SK-N-SH treated with all-trans-retinoic acid at 6 μM for 48 hours (cell line): ENCODE measurements around the gene TXNDC11.

Experiments
- BACH2 ChIP-seq: fragments of 250-450 bp; sonication (Bioruptor Pico); IDR thresholded peaks from 2 replicates; pipeline ENCODE4 v1.9.0; 2021; ENCODE audit warnings: mild to moderate bottlenecking, borderline replicate concordance
- ISL1 ChIP-seq: fragments of 250-450 bp; sonication (Bioruptor Pico); IDR thresholded peaks from 2 replicates; pipeline ENCODE4 v2.1.2; 2022; ENCODE audit warnings: mild to moderate bottlenecking, moderate library complexity
- OSR1 ChIP-seq: fragments of 250-450 bp; sonication (Bioruptor Pico); IDR thresholded peaks from 2 replicates; pipeline ENCODE4 v1.8.0; 2022; ENCODE audit warnings: moderate library complexity, mild to moderate bottlenecking, inconsistent platforms
- PPARA ChIP-seq: fragments of 250-450 bp; sonication (Bioruptor Pico); IDR thresholded peaks from 2 replicates; pipeline ENCODE4 v1.5.0; 2020; ENCODE audit warnings: mild to moderate bottlenecking, borderline replicate concordance
- RARB ChIP-seq: fragments of 250-450 bp; sonication (Bioruptor Pico); IDR thresholded peaks from 2 replicates; pipeline ENCODE4 v1.8.0; 2021; ENCODE audit warnings: mild to moderate bottlenecking, moderate library complexity
- SNAI2 ChIP-seq: fragments of 250-450 bp; sonication (Bioruptor Pico); IDR thresholded peaks from 2 replicates; pipeline ENCODE4 v1.5.0; 2020; ENCODE audit warnings: mild to moderate bottlenecking, moderate library complexity
- TOX ChIP-seq: fragments of 250-450 bp; sonication (Bioruptor Pico); IDR thresholded peaks from 2 replicates; pipeline ENCODE4 v1.8.0; 2021; ENCODE audit warnings: mild to moderate bottlenecking, moderate library complexity, borderline replicate concordance
- ZNF70 ChIP-seq: fragments of 450-650 bp; formaldehyde crosslinking; IDR thresholded peaks from 2 replicates; pipeline ENCODE4 v1.5.0; 2020; ENCODE audit warnings: mild to moderate bottlenecking, moderate library complexity
- TF ChIP-seq, protein P1 (sequence below): fragments of 250-450 bp; sonication (Bioruptor Pico); IDR thresholded peaks from 2 replicates; pipeline ENCODE4 v1.5.1; 2020; ENCODE audit warnings: low read depth, mild to moderate bottlenecking, moderate library complexity
- TF ChIP-seq, protein P2 (sequence below): fragments of 250-450 bp; sonication (Bioruptor Pico); IDR thresholded peaks from 2 replicates; pipeline ENCODE4 v1.8.0; 2020; ENCODE audit warnings: mild to moderate bottlenecking, moderate library complexity, borderline replicate concordance
- TF ChIP-seq, protein P3 (sequence below): fragments of 250-450 bp; sonication (Bioruptor Pico); IDR thresholded peaks from 2 replicates; pipeline ENCODE4 v1.8.0; 2021; ENCODE audit warnings: low read depth, mild to moderate bottlenecking, moderate library complexity, borderline replicate concordance

DNA sequence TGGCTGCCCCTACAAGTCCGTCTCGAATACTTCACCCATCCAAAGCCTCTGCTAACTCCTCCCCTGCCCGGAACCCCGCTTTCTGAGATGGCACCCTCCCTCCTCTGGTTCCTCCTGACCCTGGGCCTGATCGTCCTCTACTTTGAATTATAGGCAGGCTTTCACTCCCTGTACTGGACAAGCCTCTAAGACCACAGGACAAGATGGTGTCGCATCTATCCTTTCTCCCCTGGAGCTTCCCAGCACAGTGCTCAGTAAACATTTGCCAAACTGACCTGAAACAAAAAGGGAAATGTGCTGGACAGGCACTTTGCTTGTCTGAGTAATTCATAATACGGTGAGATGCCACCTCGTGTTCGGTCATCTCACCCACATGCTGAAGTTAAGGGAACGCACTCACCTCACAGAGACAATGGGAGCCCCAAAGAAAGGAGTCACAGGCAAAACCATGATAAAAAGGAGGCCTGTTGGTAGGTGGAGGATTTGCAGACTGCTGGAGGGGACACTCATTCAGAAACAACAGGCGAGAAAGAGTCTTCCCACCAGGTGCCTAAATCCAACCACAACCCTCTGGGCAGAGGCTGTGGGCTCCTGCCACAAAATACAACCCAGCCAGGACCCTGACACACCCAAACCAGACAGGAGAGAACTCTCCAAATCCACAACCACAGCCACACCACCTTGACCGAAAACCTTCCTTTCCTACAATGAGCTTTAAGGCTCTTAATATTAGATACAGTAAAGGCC, 46.2 kb downstream of the TXNDC11 start:
- TF ChIP-seq, protein P1, sequence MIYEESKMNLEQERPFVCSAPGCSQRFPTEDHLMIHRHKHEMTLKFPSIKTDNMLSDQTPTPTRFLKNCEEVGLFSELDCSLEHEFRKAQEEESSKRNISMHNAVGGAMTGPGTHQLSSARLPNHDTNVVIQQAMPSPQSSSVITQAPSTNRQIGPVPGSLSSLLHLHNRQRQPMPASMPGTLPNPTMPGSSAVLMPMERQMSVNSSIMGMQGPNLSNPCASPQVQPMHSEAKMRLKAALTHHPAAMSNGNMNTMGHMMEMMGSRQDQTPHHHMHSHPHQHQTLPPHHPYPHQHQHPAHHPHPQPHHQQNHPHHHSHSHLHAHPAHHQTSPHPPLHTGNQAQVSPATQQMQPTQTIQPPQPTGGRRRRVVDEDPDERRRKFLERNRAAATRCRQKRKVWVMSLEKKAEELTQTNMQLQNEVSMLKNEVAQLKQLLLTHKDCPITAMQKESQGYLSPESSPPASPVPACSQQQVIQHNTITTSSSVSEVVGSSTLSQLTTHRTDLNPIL (CRISPR knock-in tag) = no peak
- TF ChIP-seq OSR1 (CRISPR knock-in tag) (no peak), ZNF70 (no peak), RARB (CRISPR knock-in tag) (no peak), ISL1 (CRISPR knock-in tag) (no peak), PPARA (CRISPR knock-in tag) (no peak), SNAI2 (CRISPR knock-in tag) (no peak), TOX (no peak), BACH2 (CRISPR knock-in tag) (no peak)
- TF ChIP-seq, protein P2, sequence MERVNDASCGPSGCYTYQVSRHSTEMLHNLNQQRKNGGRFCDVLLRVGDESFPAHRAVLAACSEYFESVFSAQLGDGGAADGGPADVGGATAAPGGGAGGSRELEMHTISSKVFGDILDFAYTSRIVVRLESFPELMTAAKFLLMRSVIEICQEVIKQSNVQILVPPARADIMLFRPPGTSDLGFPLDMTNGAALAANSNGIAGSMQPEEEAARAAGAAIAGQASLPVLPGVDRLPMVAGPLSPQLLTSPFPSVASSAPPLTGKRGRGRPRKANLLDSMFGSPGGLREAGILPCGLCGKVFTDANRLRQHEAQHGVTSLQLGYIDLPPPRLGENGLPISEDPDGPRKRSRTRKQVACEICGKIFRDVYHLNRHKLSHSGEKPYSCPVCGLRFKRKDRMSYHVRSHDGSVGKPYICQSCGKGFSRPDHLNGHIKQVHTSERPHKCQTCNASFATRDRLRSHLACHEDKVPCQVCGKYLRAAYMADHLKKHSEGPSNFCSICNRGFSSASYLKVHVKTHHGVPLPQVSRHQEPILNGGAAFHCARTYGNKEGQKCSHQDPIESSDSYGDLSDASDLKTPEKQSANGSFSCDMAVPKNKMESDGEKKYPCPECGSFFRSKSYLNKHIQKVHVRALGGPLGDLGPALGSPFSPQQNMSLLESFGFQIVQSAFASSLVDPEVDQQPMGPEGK (CRISPR knock-in tag) = no peak
- TF ChIP-seq, protein P3, sequence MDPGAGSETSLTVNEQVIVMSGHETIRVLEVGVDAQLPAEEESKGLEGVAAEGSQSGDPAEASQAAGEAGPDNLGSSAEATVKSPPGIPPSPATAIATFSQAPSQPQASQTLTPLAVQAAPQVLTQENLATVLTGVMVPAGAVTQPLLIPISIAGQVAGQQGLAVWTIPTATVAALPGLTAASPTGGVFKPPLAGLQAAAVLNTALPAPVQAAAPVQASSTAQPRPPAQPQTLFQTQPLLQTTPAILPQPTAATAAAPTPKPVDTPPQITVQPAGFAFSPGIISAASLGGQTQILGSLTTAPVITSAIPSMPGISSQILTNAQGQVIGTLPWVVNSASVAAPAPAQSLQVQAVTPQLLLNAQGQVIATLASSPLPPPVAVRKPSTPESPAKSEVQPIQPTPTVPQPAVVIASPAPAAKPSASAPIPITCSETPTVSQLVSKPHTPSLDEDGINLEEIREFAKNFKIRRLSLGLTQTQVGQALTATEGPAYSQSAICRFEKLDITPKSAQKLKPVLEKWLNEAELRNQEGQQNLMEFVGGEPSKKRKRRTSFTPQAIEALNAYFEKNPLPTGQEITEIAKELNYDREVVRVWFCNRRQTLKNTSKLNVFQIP (CRISPR knock-in tag) = no peak
